ENCODE data around the gene TTC5. TPM values are rescaled to one million over a fixed set of nuclear protein-coding genes. Genes with fewer than 3 reads are reported as not detected.

TTC5 gene
- total and polyA plus RNA-seq, 2 donors (not counting 1 experiment from before 2014, with no cell fraction given), result 22.0 to 22.4 TPM

DNA sequence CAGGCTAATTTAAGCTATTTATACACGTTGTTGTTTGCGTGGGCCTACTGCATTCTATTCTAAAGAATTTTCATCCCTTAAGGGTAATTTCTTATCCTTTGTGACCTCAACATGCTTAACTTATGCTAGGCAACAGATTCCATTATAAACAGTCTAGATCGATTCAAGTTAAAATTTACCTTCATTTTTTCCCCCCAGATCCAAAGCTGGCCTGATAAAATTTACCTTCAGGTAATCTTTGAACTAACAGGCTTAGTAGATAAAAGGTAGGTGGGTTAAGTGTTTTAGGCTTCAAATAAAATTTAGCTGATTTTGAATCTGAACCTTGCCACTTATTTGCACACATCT lies 27.7 kb upstream of the TTC5 start:
- Histone ChIP-seq H3K27ac (ENCODE audit: insufficient read depth, low read length) (peak overlapping the region; percentile 73), H3K4me3 (replicated peaks in 1 of 4; ENCODE audit: control extremely low read depth in 1 of 4, insufficient read depth in 1 of 4, low read depth in 3 of 4, low read length in 4 of 4) (peak overlapping the region; percentile 61 to 79 (median 71)), H3K36me3 (ENCODE audit: control insufficient read depth, insufficient read depth, low read length) (no peaks in the 10 kb centered on the region), H2AFZ (ENCODE audit: low read length) (peak overlapping the region; percentile 82), H3K27me3 (ENCODE audit: control insufficient read depth, insufficient read depth, low read length) (no peaks in the 10 kb centered on the region), H3K9me3 (ENCODE audit: control insufficient read depth, insufficient read depth, low read depth, low read length) (no peaks in the 10 kb centered on the region), H3K79me2 (ENCODE audit: control insufficient read depth, insufficient read depth, low read length) (peaks cover 33% of the 10 kb centered on the region), H3K9ac (ENCODE audit: insufficient read depth, low read length) (no peak overlapping the region), H3K4me2 (ENCODE audit: extremely low read depth, insufficient read depth, low read length) (peak overlapping the region; percentile 20), H3K4me1 (ENCODE audit: control insufficient read depth, extremely low read depth, insufficient read depth, low read length) (no peaks in the 10 kb centered on the region), H4K20me1 (ENCODE audit: control insufficient read depth, extremely low read depth, insufficient read depth, low read length) (no peaks in the 10 kb centered on the region)
- no peak for TF ChIP-seq CTCF (conservative IDR thresholded peaks at IDR 0.05 in 1 of 2, IDR thresholded peaks at IDR 0.05 in 1 of 2; ENCODE audit: low read depth in 1 of 2, low read length in 2 of 2)
- TF ChIP-seq EZH2 (IDR thresholded peaks at IDR 0.05; ENCODE audit: low read length, missing control alignments), result no peak
- DNase-seq (ENCODE audit: low read depth in 2 of 2), result no peak

GRCh38 chr14:20332788-20333493 lies 27.2 kb upstream of the TTC5 start, which contains the start of gene CCNB1IP1:
CCNB1IP1 (minus strand) TSS chr14:20333279; CDS start chr14:20316523, 16,756 bp downstream.
- no peaks in the 10 kb centered on the region for H3K4me1 ChIP-seq (ENCODE audit: control insufficient read depth, extremely low read depth, insufficient read depth, low read length)
- peak within 1 kb of the TSS; percentile 20 for H3K4me2 ChIP-seq (ENCODE audit: extremely low read depth, insufficient read depth, low read length)
- no peaks in the 10 kb centered on the region for H3K27me3 ChIP-seq (ENCODE audit: control insufficient read depth, insufficient read depth, low read length)
- no peaks in the 10 kb centered on the region for H4K20me1 ChIP-seq (ENCODE audit: control insufficient read depth, extremely low read depth, insufficient read depth, low read length)
- TF ChIP-seq CTCF (conservative IDR thresholded peaks at IDR 0.05 in 1 of 2, IDR thresholded peaks at IDR 0.05 in 1 of 2; ENCODE audit: low read depth in 1 of 2, low read length in 2 of 2), result no peak
- TF ChIP-seq EZH2 (IDR thresholded peaks at IDR 0.05; ENCODE audit: low read length, missing control alignments), result no peak
- peak within 1 kb of the TSS; percentile 82 for H2AFZ ChIP-seq (ENCODE audit: low read length)
- DNase-seq (ENCODE audit: low read depth in 2 of 2), result peak; percentile 95
- peak within 1 kb of the TSS; percentile 28 for H3K9ac ChIP-seq (ENCODE audit: insufficient read depth, low read length)
- no peaks in the 10 kb centered on the region for H3K36me3 ChIP-seq (ENCODE audit: control insufficient read depth, insufficient read depth, low read length)
- peaks cover 33% of the 10 kb centered on the region for H3K79me2 ChIP-seq (ENCODE audit: control insufficient read depth, insufficient read depth, low read length)
- H3K27ac ChIP-seq (ENCODE audit: insufficient read depth, low read length), result peak within 1 kb of the TSS; percentile 73
- H3K4me3 ChIP-seq (replicated peaks in 1 of 4; ENCODE audit: control extremely low read depth in 1 of 4, insufficient read depth in 1 of 4, low read depth in 3 of 4, low read length in 4 of 4), result peak within 1 kb of the TSS; percentile 61 to 79 (median 71)
- H3K9me3 ChIP-seq (ENCODE audit: control insufficient read depth, insufficient read depth, low read depth, low read length), result no peaks in the 10 kb centered on the region

DNA sequence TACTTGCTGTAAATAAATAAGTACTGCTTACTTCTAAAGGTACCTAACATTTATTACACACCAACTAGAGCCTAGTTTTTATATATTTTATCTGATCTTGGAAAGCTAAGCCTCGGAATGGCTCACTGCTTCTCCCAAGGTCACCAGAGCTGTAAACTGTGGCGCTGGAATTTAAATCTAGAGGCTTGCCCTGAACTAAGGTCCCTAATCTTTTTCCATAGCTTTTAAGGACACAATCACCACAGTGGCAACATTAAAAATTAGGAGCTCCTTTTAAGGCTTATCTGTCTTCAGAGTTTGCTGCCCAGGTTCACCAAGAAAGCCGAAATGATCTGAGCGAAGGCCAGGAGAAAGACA lies 26.7 kb upstream of the TTC5 start:
- H3K27ac ChIP-seq (ENCODE audit: insufficient read depth, low read length), result peak overlapping the region; percentile 73
- peak overlapping the region; percentile 20 for H3K4me2 ChIP-seq (ENCODE audit: extremely low read depth, insufficient read depth, low read length)
- TF ChIP-seq EZH2 (IDR thresholded peaks at IDR 0.05; ENCODE audit: low read length, missing control alignments), result no peak
- no peak for TF ChIP-seq CTCF (conservative IDR thresholded peaks at IDR 0.05 in 1 of 2, IDR thresholded peaks at IDR 0.05 in 1 of 2; ENCODE audit: low read depth in 1 of 2, low read length in 2 of 2)
- H3K4me3 ChIP-seq (replicated peaks in 1 of 4; ENCODE audit: control extremely low read depth in 1 of 4, insufficient read depth in 1 of 4, low read depth in 3 of 4, low read length in 4 of 4), result peak overlapping the region; percentile 61 to 79 (median 71)
- H3K36me3 ChIP-seq (ENCODE audit: control insufficient read depth, insufficient read depth, low read length), result no peaks in the 10 kb centered on the region
- H3K9ac ChIP-seq (ENCODE audit: insufficient read depth, low read length), result no peak overlapping the region
- H3K9me3 ChIP-seq (ENCODE audit: control insufficient read depth, insufficient read depth, low read depth, low read length), result no peaks in the 10 kb centered on the region
- peak; percentile 8 to 11 for DNase-seq (ENCODE audit: low read depth in 2 of 2)
- H3K4me1 ChIP-seq (ENCODE audit: control insufficient read depth, extremely low read depth, insufficient read depth, low read length), result no peaks in the 10 kb centered on the region
- H4K20me1 ChIP-seq (ENCODE audit: control insufficient read depth, extremely low read depth, insufficient read depth, low read length), result no peaks in the 10 kb centered on the region
- H3K79me2 ChIP-seq (ENCODE audit: control insufficient read depth, insufficient read depth, low read length), result peaks cover 33% of the 10 kb centered on the region
- no peaks in the 10 kb centered on the region for H3K27me3 ChIP-seq (ENCODE audit: control insufficient read depth, insufficient read depth, low read length)
- no peak overlapping the region for H2AFZ ChIP-seq (ENCODE audit: low read length)
